ENCODE measurements around the gene ITGAE.

DNA sequence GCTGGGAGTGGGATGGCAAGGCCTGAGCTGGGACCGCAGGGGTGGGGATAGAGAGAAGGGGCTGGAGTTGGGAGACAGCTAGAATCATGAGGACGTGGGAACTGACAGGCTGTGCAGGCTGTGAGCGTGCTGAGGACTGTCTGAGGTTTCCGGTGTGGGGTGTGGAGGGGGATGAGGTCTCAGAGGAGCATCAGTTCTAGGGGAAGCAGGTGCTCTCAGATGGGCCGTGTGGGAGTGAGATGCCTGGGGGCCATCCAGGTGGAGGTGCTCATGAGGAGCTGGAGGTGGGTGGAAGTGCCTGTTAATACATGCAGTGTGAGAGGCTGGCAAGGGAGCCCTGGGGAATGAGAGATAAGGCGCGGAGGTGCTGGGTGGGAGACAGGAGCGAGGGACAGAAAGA lies 50.1 kb downstream of the ITGAE start:
- TF ChIP-seq ZNF8 (CRISPR knock-in tag; IDR thresholded peaks at IDR 0.05) (no peak), ESRRG (CRISPR knock-in tag; IDR thresholded peaks at IDR 0.05) (no peak), GLIS3 (CRISPR knock-in tag; IDR thresholded peaks at IDR 0.05) (no peak), ZNF565 (CRISPR knock-in tag; conservative IDR thresholded peaks at IDR 0.05; ENCODE audit: low read depth) (no peak), ZNF70 (CRISPR knock-in tag; IDR thresholded peaks at IDR 0.05) (no peak)
- TF ChIP-seq, protein P1, sequence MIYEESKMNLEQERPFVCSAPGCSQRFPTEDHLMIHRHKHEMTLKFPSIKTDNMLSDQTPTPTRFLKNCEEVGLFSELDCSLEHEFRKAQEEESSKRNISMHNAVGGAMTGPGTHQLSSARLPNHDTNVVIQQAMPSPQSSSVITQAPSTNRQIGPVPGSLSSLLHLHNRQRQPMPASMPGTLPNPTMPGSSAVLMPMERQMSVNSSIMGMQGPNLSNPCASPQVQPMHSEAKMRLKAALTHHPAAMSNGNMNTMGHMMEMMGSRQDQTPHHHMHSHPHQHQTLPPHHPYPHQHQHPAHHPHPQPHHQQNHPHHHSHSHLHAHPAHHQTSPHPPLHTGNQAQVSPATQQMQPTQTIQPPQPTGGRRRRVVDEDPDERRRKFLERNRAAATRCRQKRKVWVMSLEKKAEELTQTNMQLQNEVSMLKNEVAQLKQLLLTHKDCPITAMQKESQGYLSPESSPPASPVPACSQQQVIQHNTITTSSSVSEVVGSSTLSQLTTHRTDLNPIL (CRISPR knock-in tag; IDR thresholded peaks at IDR 0.05; ENCODE audit: low read depth) = no peak
